HepG2 (cell line): ENCODE measurements around the gene MAP4K3. TPM values are rescaled to one million over a fixed set of nuclear protein-coding genes. Genes with fewer than 3 reads are reported as not detected.
A peak's percentile ranks its signal among the peaks of the same experiment; 100 is the strongest.

Source experiments
- AHR ChIP-seq: IDR thresholded peaks from 2 replicates; pipeline ENCODE4 v1.6.1; 2018; ENCODE audit warnings: missing genetic modification reagents, missing compliant biosample characterization
- ARNT2 ChIP-seq: sonication (generic); formaldehyde crosslinking; IDR thresholded peaks from 2 replicates; pipeline ENCODE4 v1.8.0; 2022; ENCODE audit warnings: mild to moderate bottlenecking, low read depth, missing genetic modification reagents, moderate library complexity
- CEBPB ChIP-seq: IDR thresholded peaks from 2 replicates; pipeline ENCODE4 v1.6.1; 2011; ENCODE audit warnings: low read depth, low read length, improper control_type of control experiment, borderline replicate concordance
- FOSL2 ChIP-seq: sonication (generic); formaldehyde crosslinking; IDR thresholded peaks from 2 replicates; pipeline ENCODE4 v1.4.0; 2020; ENCODE audit warnings: missing genetic modification reagents
- FOXA3 ChIP-seq: IDR thresholded peaks from 2 replicates; pipeline ENCODE4 v1.6.1; 2016; ENCODE audit warnings: missing genetic modification reagents, missing compliant biosample characterization
- FOXC1 ChIP-seq: sonication (generic); formaldehyde crosslinking; IDR thresholded peaks from 2 replicates; pipeline ENCODE4 v1.8.0; 2022; ENCODE audit warnings: mild to moderate bottlenecking, missing genetic modification reagents, borderline replicate concordance
- FOXP4 ChIP-seq: sonication (generic); formaldehyde crosslinking; IDR thresholded peaks from 2 replicates; pipeline ENCODE4 v1.4.0; 2020; ENCODE audit warnings: missing genetic modification reagents
- KMT2A ChIP-seq: sonication (generic); formaldehyde crosslinking; IDR thresholded peaks from 2 replicates; pipeline ENCODE4 v1.4.0; 2020; ENCODE audit warnings: missing genetic modification reagents
- NFKB2 ChIP-seq: sonication (generic); formaldehyde crosslinking; IDR thresholded peaks from 2 replicates; pipeline ENCODE4 v1.4.0; 2020; ENCODE audit warnings: missing genetic modification reagents, borderline replicate concordance
- NR2C2 ChIP-seq: sonication (generic); formaldehyde crosslinking; IDR thresholded peaks from 2 replicates; pipeline ENCODE4 v1.4.0; 2020; ENCODE audit warnings: missing genetic modification reagents, mild to moderate bottlenecking, moderate library complexity, borderline replicate concordance
- NRL ChIP-seq: sonication (generic); formaldehyde crosslinking; IDR thresholded peaks from 2 replicates; pipeline ENCODE4 v1.5.0; 2020; ENCODE audit warnings: missing genetic modification reagents, mild to moderate bottlenecking, moderate library complexity, borderline replicate concordance
- PHF21A ChIP-seq: sonication (generic); formaldehyde crosslinking; IDR thresholded peaks from 2 replicates; pipeline ENCODE4 v1.5.0; 2020; ENCODE audit warnings: mild to moderate bottlenecking, missing genetic modification reagents
- REPIN1 ChIP-seq: sonication (generic); formaldehyde crosslinking; IDR thresholded peaks from 2 replicates; pipeline ENCODE4 v1.8.0; 2022; ENCODE audit warnings: missing genetic modification reagents, low read depth, mild to moderate bottlenecking, borderline replicate concordance
- REXO4 ChIP-seq: sonication (generic); formaldehyde crosslinking; IDR thresholded peaks from 2 replicates; pipeline ENCODE4 v1.8.0; 2022; ENCODE audit warnings: missing genetic modification reagents, mild to moderate bottlenecking, borderline replicate concordance
- SP4 ChIP-seq: sonication (generic); formaldehyde crosslinking; IDR thresholded peaks from 2 replicates; pipeline ENCODE4 v1.8.1; 2023; ENCODE audit warnings: mild to moderate bottlenecking, missing genetic modification reagents
- SPEN ChIP-seq: sonication (generic); formaldehyde crosslinking; IDR thresholded peaks from 2 replicates; pipeline ENCODE4 v1.5.1; 2020; ENCODE audit warnings: low read depth, mild to moderate bottlenecking, missing genetic modification reagents
- SRSF4 ChIP-seq: fragments of 200-400 bp; formaldehyde crosslinking; IDR thresholded peaks from one replicate; pipeline ENCODE4 v1.6.1; 2018; ENCODE audit warnings: mild to moderate bottlenecking, low read depth, low read length, moderate library complexity; ENCODE audit not compliant: poor library complexity, severe bottlenecking
- ZFAT ChIP-seq: sonication (generic); formaldehyde crosslinking; conservative IDR thresholded peaks from 2 replicates; pipeline ENCODE4 v1.8.1; 2023; ENCODE audit warnings: missing genetic modification reagents, inconsistent platforms
- ZMYM3 ChIP-seq: sonication (generic); formaldehyde crosslinking; IDR thresholded peaks from 2 replicates; pipeline ENCODE4 v1.5.1; 2020; ENCODE audit warnings: mild to moderate bottlenecking, missing genetic modification reagents
- ZNF274 ChIP-seq: sonication (generic); formaldehyde crosslinking; IDR thresholded peaks from 2 replicates; pipeline ENCODE4 v1.5.1; 2020; ENCODE audit warnings: mild to moderate bottlenecking, missing genetic modification reagents
- ZNF326 ChIP-seq: sonication (generic); formaldehyde crosslinking; IDR thresholded peaks from 2 replicates; pipeline ENCODE4 v1.4.0; 2020; ENCODE audit warnings: missing genetic modification reagents, borderline replicate concordance
- ZNF33A ChIP-seq: sonication (generic); formaldehyde crosslinking; IDR thresholded peaks from 2 replicates; pipeline ENCODE4 v1.5.1; 2020; ENCODE audit warnings: missing genetic modification reagents, mild to moderate bottlenecking, moderate library complexity, borderline replicate concordance
- ZNF383 ChIP-seq: sonication (generic); formaldehyde crosslinking; IDR thresholded peaks from 2 replicates; pipeline ENCODE4 v1.4.0; 2020; ENCODE audit warnings: missing genetic modification reagents, mild to moderate bottlenecking, borderline replicate concordance
- ZNF441 ChIP-seq: sonication (generic); formaldehyde crosslinking; IDR thresholded peaks from 2 replicates; pipeline ENCODE4 v1.7.0; 2021; ENCODE audit warnings: missing genetic modification reagents, borderline replicate concordance
- ZNF501 ChIP-seq: sonication (generic); formaldehyde crosslinking; IDR thresholded peaks from 2 replicates; pipeline ENCODE4 v1.5.1; 2020; ENCODE audit warnings: mild to moderate bottlenecking, moderate library complexity, missing genetic modification reagents
- ZNF558 ChIP-seq: sonication (generic); formaldehyde crosslinking; IDR thresholded peaks from 2 replicates; pipeline ENCODE4 v1.9.0; 2022; ENCODE audit warnings: mild to moderate bottlenecking, missing genetic modification reagents, borderline replicate concordance
- ZNF564 ChIP-seq: sonication (generic); formaldehyde crosslinking; IDR thresholded peaks from 2 replicates; pipeline ENCODE4 v1.8.1; 2023; ENCODE audit warnings: mild to moderate bottlenecking, missing genetic modification reagents
- ZNF713 ChIP-seq: sonication (generic); formaldehyde crosslinking; IDR thresholded peaks from 2 replicates; pipeline ENCODE4 v1.4.0; 2020; ENCODE audit warnings: mild to moderate bottlenecking, missing genetic modification reagents
- ZNF788 ChIP-seq: sonication (generic); formaldehyde crosslinking; IDR thresholded peaks from 2 replicates; pipeline ENCODE4 v1.5.0; 2020; ENCODE audit warnings: mild to moderate bottlenecking, missing genetic modification reagents, borderline replicate concordance
- polyA plus RNA-seq, 8 experiments: library from polyadenylated mRNA; depleted of rRNA in 3 of 8; stranded (reverse) in 7 of 8; unstranded in 1 of 8; fragments of >200 nt; fragmentation: Illumina TruSeq in 4 of 8; extraction: Trizol in 4 of 8; gene quantifications; 2 replicates each; pipeline versions ENCODE4 v1.2.1 to v1.2.3, GENCODE V29; 2011 to 2016; ENCODE audit warnings: low read depth in 4 of 8, missing spikeins in 1 of 8, mixed read lengths in 1 of 8; ENCODE audit not compliant: insufficient read depth in 1 of 8
- total RNA-seq, 5 experiments: library from RNA; depleted of rRNA; stranded (reverse); fragments of >200 nt; fragmentation: Illumina TruSeq; extraction: Trizol; gene quantifications; 2 replicates each; pipeline ENCODE4 v1.2.3, GENCODE V29; 2016; ENCODE audit warnings: low read depth in 1 of 5

Gene MAP4K3
- total and polyA plus RNA-seq, 2 of the 13 experiments (the other 11 are each of a cell fraction or from before 2014, with no cell fraction given), result 45.9 to 53.2 TPM

- TF ChIP-seq ZNF326 (CRISPR knock-in tag), result no peak
- TF ChIP-seq CEBPB, result no peak
- TF ChIP-seq NFKB2 (CRISPR knock-in tag), result no peak
- peak; percentile 85; the same call in 1 of the 2 replicates for TF ChIP-seq ZNF713
- no peak for TF ChIP-seq ZNF383 (CRISPR knock-in tag)
- peak; percentile 70 for TF ChIP-seq SPEN (CRISPR knock-in tag)
- TF ChIP-seq ZNF274 (CRISPR knock-in tag), result peak; percentile 52; the same call in 1 of the 2 replicates
- TF ChIP-seq REXO4, result no peak
- no peak for TF ChIP-seq ZNF33A
- TF ChIP-seq PHF21A, result 0 out of 2 replicates have a peak, but pooled peaks have one; percentile 28
- TF ChIP-seq ZNF501, result peak; percentile 91
- peak; percentile 15; the same call in 1 of the 2 replicates for TF ChIP-seq ZNF558 (CRISPR knock-in tag)
- TF ChIP-seq FOSL2 (CRISPR knock-in tag), result peak; percentile 37; the same call in 1 of the 2 replicates
- TF ChIP-seq FOXP4 (CRISPR knock-in tag), result peak; percentile 40; the same call in 1 of the 2 replicates
- TF ChIP-seq AHR (CRISPR knock-in tag), result peak; percentile 48; the same call in 1 of the 2 replicates
- TF ChIP-seq NR2C2, result peak; percentile 90
- TF ChIP-seq NRL, result peak; percentile 98
- peak; percentile 49; the same call in 1 of the 2 replicates for TF ChIP-seq ARNT2 (CRISPR knock-in tag)
- TF ChIP-seq ZNF564 (CRISPR knock-in tag), result peak; percentile 34; the same call in 1 of the 2 replicates
- no peak for TF ChIP-seq REPIN1 (CRISPR knock-in tag)
- peak; percentile 45; the same call in 1 of the 2 replicates for TF ChIP-seq ZNF441
- peak; percentile 46 for TF ChIP-seq FOXA3 (CRISPR knock-in tag)
- no peak for TF ChIP-seq SRSF4
- TF ChIP-seq ZFAT (CRISPR knock-in tag), result no peak
- TF ChIP-seq KMT2A, result peak; percentile 64; the same call in 1 of the 2 replicates
- TF ChIP-seq ZMYM3, result peak; percentile 70
- peak; percentile 47; the same call in 1 of the 2 replicates for TF ChIP-seq SP4 (CRISPR knock-in tag)
- peak; percentile 57; the same call in 1 of the 2 replicates for TF ChIP-seq ZNF788
- peak; percentile 88; the same call in 1 of the 2 replicates for TF ChIP-seq FOXC1
These were observed 624 bp upstream of the MAP4K3 start (continued) for GRCh38 chr2:39437522-39438296.
